SHP77 (cell line): Measurements from ENCODE around the gene PPP1R27.

Experiments used
- DNase-seq, 2 experiments: peaks; one replicate each; lab custom pipeline; 2025; lab: John Stamatoyannopoulos, UW

The PPP1R27 gene

DNA sequence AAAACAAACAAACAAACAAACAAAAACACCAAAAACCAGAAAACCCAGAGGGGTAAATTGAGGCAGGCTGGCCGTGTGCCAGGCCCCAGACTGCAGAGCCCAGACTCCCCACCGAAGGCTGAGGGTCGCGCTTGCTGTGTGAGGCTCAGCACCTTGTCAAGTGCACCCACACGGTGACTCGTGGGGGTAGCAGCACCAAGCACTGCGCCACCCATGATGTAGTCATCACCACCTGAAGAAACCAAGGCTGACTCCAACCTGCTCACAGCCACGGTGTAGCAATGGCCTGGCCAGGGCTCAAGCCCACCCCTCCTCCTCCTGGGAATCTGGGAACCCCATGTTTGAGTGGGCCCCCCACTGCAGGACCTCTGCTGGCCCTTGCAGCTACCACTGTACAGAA lies 13.7 kb downstream of the PPP1R27 start:
- DNase-seq = no peak

DNA sequence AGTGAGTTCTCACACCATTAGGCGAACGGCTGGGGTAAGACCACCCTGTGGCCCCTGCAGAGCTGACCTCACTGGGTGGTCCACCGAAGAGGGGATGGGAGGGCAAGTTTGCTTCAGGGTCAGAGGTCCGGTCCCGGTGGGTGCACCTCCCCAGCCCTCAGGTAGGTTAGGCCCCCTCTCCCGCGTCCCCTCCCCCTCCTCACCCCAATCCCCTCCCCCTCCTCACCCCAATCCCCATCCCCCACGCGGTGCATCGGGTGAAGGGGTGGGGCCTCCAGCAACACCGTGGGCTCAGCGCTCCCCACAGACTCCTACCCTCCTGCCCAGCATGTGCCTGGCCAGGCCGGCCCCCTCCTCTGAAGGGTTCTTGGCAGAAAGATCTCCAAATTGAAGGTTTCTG lies 15.1 kb downstream of the PPP1R27 start:
- no peak for DNase-seq

DNA sequence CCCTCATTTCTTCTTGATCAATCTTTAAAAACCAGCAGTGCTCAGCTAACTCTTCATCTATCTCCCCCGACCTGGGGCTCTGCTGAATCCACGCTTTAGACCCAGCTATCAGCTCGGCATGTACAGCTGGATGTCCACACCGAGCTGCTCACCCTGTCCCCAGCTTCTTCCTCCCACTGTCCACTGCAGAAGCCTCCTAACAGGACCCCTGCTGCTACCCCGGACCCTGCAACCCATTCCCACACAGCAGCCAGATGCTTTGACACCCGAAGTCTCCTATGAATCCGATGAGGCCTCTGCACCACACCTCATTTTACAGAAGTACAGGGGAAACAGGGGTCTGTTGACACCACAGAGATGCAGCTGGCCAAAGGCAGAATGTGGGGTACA lies 17.1 kb downstream of the PPP1R27 start:
- DNase-seq = no peak

DNA sequence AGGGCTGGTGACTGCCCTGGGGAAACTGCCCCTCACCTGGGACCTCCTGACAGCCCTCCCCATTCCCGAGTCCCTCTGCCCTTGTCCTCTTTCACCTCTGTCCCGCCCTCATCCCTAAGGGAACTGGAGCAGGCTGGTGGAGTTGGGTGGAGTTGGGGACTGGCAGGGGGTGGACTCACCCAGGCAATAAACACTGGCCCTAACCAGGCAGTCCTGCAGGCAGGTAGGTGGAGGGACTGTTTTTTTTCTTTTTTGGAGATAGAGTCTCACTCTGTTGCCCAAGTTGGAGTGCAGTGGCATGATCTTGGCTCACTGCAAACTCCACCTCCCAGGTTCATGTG lies 19.2 kb downstream of the PPP1R27 start:
- no peak for DNase-seq

DNA sequence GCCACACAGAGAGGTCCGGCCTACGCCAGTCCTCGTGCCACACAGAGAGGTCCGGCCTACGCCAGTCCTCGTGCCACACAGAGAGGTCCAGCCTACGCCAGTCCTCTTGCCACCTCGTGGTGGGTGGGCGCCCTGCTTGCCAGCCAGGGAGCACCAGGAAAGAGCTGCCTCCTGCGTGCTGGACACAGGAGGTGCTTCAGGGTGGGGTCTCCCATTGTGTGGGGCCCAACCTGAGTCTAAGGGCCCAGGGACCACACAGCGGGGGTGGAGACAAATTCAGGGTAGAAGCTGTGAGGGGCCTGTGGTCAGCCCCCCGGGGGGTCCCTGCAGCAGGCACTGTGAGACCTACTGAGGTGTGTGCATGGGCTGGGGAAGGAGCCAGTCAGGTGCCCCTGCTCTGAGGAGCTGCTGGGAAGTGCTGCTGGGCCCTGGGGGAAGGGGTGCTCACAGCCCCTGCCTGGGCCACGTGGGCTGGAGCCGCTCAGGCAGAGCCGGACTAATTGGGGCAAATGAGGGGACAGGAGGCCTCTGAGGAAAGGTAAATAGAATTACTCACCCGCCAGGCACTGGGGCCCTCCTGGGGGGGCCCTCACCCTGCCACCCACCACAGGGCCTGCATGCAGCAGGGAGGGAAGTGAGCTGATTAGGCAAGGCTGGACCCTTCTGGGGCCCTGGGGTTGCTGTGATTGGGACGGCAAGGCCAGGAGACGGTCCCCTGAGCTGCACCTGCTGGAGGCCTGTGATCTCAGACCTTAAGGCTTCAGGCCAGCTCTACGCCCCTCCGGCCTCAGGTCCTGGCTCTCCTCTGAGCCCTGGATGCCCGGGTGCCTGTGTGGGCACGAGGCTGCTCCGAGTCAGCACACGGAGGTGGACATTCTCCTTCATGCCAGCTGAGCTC lies 19.9 kb downstream of the PPP1R27 start:
- DNase-seq = peak in 1 of 2 experiments; percentile 31

DNA sequence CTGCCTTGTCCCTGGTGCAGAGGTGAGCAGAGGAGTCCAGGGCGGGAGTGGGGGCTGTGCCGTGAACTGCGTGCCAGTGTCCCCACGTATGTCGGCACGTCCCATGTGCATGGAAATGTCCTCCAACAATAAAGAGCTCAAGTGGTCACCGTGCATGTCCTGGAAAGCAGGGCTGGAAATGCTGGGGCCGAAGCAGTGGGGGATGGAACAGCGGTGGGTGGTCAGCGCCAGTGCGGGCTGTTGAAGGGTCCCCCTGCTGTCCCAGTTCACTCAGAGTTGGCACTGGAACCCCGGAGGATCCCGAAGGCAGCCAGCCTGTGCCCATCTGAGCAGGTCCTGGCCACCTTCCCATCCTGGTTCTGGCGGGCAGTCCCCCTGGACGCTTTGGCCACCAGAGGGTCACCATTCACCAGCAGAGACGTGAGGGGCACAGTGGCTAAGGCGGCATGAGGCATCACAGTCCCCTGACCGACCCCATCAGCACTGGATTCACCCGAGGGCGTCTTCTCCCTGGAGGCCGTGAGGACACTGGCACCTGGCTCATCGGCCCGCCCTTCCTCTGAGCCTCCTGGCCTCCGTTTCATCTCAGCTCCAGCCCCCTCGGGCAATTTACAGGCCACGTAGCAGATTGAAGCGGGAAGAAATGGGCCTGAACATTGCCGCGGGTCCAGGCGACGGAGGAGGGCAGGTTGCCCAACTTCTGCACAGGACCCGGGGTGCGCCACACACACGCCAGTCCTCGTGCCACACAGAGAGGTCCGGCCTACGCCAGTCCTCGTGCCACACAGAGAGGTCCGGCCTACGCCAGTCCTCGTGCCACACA lies 20.8 kb downstream of the PPP1R27 start:
- DNase-seq = no peak

DNA sequence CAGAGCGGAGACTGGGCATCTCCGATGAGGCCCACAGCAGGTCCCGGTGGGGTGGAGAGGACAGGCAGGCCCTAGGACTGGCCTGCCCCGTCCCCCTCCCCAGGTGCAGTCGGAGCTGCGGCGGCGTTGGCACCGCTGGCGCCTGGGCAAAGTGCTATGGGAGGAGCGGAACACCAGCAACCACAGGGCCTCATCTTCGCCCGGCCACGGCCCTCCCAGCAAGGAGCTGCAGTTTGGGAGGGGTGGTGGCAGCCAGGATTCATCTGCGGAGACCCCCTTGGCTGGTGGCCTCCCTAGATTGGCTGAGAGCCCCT lies 21.5 kb downstream of the PPP1R27 start:
- no peak for DNase-seq

DNA sequence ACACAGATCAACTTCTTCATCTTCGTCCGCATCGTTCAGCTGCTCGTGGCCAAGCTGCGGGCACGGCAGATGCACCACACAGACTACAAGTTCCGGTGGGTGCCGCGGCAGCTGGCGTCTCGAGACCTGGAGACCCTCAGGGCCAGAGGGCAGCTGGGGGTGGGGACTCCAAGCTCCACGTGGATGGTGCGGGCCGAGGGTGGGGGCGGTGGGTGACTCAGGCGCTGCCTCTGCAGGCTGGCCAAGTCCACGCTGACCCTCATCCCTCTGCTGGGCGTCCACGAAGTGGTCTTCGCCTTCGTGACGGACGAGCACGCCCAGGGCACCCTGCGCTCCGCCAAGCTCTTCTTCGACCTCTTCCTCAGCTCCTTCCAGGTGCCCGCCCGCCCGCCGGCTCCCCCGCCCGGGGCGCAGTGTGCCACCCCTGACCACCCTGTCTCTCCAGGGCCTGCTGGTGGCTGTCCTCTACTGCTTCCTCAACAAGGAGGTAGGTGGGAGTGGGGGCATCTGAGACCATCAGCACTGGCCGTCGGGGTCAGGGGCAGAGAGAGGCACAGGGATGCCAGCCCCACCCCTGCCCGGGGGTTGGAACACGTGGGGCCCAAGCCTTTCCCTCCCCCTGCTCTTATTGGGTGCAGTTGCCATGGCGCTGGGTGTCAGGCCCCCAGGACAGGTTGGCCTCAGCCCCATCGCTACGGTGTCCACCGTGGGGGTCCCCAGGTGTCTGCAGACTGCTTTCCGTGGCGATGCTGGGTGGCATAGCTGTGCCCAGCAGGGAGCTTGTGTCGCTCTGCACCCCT lies 22.1 kb downstream of the PPP1R27 start:
- DNase-seq = no peak

DNA sequence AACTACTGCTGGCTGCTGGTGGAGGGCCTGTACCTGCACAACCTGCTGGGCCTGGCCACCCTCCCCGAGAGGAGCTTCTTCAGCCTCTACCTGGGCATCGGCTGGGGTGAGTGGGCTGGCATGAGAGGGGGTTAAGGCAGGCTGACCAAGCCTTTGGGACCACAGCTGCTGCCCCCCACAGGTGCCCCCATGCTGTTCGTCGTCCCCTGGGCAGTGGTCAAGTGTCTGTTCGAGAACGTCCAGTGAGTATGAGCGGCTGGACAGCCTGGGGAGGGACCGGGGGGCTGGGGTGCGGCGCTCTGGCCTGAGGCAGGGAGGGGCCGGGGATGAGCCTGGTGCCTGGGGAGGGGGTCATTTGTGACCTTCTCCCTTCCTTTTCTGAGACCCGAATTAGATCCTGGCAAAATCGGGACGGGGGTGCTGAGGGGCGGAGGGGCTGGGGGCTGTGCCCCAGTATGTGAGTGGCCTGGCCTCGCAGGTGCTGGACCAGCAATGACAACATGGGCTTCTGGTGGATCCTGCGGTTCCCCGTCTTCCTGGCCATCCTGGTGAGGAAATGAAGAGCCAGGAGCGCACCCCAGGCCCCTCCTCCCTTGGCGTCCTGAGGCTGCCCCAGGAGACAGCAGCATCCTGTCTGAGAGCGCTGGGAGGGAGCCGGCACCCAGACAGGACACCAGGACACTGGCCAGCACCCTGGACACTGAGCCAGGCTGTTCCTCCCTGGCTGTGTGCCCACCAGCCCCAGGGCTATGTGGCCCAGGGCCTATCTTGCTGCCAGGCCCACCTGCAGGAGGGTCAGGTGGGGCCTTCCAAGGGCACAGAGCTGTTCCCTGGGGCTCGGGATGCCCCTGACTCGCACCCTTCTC lies 22.9 kb downstream of the PPP1R27 start:
- DNase-seq = no peak

DNA sequence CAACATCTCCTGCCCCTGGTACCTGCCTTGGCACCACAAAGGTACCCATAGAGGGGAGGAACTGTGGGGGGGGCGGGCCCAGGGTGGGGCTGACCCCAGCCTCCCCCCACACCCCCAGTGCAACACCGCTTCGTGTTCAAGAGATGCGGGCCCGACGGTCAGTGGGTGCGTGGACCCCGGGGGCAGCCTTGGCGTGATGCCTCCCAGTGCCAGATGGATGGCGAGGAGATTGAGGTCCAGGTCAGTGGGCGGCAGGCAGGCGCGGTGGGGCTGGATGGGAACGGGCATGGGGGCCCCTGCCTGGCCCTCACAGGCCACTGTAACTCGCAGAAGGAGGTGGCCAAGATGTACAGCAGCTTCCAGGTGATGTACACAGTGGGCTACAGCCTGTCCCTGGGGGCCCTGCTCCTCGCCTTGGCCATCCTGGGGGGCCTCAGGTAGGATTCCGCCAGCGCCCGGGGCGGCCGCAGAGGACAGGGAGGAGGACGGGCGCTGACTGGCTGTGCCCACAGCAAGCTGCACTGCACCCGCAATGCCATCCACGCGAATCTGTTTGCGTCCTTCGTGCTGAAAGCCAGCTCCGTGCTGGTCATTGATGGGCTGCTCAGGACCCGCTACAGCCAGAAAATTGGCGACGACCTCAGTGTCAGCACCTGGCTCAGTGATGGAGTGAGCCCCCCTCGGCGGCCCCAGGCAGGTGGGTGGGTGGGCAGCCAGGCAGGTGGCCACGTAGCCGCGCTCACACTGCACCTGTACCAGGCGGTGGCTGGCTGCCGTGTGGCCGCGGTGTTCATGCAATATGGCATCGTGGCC lies 23.8 kb downstream of the PPP1R27 start:
- DNase-seq = no peak

DNA sequence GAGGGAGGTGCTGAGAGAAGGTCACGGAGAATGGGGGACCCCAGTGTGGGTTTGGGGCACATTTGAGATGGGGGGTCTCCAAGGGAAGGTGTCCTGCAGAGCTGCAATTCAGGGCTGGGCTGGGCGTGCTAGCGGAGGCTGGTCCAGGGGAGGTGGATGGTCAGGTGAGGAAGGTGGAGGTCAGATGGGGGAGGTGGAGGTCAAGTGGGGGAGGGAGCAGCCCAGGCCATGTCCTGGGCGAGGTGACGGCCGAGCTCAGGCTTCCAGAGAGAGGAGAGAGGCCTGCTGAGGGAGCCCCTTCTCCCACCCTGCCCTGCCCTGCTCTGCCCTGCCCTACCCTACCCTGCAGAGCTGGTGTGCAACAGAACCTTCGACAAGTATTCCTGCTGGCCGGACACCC lies 24.4 kb downstream of the PPP1R27 start:
- no peak for DNase-seq

DNA sequence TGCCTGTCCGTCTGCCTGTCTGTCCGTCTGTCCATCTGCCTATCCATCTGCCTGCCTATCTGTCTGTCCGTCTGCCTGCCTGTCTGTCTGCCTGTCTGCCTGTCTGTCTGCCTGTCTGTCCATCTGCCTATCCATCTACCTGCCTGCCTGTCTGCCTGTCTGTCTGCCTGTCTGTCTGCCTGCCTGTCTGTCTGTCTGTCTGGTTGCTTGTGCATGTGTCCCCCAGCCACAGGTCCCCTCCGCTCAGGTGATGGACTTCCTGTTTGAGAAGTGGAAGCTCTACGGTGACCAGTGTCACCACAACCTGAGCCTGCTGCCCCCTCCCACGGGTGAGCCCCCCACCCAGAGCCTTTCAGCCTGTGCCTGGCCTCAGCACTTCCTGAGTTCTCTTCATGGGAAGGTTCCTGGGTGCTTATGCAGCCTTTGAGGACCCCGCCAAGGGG lies 25.3 kb downstream of the PPP1R27 start:
- DNase-seq = no peak

DNA sequence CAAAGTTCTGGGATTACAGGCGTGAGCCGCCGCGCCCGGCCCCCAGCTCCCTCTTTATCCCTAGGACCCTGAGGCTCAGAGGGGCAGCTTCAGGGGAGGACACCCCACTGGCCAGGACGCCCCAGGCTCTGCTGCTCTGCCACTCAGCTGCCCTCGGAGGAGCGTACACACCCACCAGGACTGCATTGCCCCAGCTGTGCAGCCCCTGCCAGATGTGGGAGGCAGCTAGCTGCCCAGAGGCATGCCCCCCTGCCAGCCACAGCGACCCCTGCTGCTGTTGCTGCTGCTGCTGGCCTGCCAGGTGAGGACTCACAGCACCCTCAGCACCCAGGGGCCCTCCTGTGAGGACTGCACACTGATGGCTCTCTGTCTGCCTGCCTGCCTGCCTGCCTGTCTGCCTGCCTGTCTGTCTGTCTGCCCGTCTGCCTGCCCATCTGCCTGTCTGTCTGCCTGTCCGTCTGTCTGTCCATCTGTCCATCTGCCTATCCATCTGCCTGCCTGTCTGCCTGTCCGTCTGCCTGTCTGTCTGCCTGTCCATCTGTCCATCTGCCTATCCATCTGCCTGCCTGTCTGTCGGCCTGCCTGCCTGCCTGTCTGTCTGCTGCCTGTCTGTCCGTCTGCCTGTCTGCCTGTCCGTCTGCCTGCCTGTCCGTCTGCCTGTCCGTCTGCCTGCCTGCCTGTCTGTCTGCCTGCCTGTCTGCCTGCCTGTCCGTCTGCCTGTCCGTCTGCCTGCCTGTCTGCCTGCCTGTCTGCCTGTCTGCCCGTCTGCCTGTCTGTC lies 25.9 kb downstream of the PPP1R27 start:
- DNase-seq = peak in 1 of 2 experiments; percentile 27

DNA sequence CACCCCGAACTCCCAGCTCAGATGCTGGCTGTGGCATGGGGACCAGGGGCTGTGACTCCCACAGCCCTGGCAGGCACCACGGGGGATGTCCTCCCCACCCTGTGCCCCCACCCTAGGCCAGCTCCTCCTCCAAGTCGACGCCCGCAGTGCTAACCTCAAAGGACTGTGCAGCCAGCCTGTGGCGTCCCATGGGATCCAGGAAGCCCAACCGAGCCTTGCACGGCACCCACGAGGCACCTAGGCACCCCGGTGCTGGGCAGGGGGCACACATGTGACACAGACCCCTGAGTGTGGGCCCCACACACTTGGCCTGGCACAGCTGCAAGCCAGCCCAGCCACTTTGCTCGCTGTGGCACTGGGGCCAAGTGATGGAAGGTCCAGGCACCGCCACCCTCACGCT lies 27.0 kb downstream of the PPP1R27 start:
- no peak for DNase-seq

DNA sequence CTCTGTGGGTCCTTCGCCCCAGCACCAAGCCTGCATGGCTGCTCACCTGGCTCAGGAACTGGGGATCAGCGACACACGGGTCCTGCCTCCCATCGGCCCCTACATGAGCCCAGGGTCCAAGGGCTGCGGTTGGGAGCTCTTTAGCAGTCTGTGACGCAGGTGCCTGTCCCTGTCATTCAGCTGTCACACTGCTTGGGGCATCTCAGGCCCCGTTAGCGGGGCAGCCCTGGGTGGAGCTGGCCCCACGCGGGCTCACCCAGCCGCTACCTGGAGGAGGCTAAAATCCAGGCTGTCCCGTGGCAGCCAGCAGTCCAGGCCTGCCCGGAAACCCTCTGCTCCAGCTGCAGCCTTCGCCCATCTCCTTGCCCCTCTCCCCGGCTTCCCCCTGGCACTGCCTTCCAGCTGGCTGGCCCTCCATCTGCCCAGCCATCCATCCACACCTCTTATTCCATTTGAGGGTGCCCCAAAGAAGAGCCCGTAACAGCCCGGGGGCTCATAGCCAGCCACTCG lies 27.6 kb downstream of the PPP1R27 start:
- no peak for DNase-seq

DNA sequence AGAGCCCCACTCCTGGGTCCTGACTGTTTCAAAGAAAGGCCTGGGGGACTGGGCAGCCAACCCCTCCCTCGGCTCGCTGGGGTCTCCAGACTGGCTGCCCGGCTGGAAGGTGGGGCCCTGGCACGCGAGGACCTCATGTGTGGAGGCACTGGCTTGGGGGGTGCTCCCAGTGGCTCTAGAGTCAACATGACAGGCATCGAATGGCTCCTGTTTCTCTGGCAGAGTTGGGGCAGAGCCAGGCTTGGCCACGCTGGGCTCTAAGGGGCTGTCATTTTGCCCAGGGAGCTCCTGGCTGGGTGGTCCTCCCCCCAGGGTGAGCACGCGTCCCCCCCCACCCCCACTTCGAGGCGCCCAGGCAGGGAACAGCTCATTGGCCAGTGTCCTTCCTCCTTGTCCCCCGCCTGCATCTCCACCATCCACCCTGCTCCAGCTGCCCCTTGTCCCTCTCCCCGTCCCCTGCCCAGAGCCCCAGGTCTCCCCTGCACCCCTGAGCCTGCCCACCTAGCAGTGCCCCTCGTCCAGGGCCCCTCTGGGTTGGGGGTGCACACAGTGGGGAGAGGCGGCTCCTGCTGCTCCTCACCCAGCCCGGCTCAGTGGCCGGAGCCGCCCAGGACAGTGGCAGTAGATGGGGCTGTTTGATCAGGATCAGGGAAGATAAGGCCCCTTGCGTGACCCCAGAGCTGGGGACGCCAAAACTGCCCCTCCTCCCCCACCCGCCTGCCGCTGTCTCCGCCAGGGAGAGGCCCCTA lies 28.2 kb downstream of the PPP1R27 start:
- no peak for DNase-seq

DNA sequence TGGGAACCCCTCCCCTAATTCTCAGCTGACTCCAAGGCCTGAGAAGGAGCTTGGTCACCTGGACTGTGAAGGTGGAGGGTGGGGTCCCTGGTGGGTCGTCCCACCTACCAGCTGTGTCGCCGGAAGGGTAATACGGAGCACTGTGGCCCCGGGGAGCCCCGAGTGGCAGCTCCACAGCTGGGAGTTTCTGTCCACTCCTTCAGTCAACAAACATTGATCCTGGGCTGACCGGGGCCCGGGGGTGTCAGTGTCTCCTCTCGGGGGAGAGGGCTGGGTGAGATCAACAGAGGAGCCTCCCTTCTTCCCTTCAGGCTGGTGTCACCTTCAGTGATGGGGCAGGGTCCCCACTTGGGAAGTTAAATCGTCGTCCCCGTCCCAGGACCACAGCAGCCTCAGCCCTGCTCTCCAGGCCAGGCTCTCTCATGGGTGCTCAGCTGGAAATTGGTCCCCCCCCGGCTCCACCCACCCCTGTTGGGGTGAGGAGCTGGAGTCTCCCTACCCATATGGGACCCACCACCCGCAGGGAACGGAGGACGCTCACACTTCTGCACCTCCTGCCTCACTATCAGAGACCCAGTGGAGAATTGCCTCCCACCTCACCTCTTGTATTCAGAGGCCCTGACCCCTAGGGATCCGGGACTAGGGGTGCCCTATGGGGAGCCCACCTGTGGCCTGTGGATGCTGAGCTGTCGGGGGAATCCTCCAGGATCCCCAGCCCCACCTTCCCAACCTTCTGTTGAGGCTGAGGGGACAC lies 29.0 kb downstream of the PPP1R27 start:
- DNase-seq = no peak
